Fibroblast of mammary gland (primary cell): ENCODE data around the gene KRTAP1-4.
"Not testable (repeated sequence)": the region's sequence is repeated elsewhere in the genome, so short reads cannot be mapped to it uniquely, and the experiment has no call there.

Experiments used
- DNase-seq: peaks from one replicate; pipeline ENCODE4 v3.0.0-alpha.2; 2010; ENCODE audit warnings: low read depth
- H3K4me3 ChIP-seq: 2 replicates; pipeline ENCODE4 v1.5.1; 2011; ENCODE audit warnings: low read depth, mild to moderate bottlenecking, low read length, moderate library complexity; ENCODE audit not compliant: control insufficient read depth
- CTCF ChIP-seq: conservative IDR thresholded peaks from 2 replicates; pipeline ENCODE4 v1.5.1; 2011; ENCODE audit warnings: low read depth, low read length, inconsistent platforms; ENCODE audit not compliant: control insufficient read depth, insufficient read depth

KRTAP1-4 gene

GRCh38 chr17:41058741-41059140 lies 28.7 kb upstream of the KRTAP1-4 start:
- DNase-seq, result peak; percentile 15
- no peak for TF ChIP-seq CTCF
- no peak overlapping the region for H3K4me3 ChIP-seq

- TF ChIP-seq CTCF, result no peak
Observed at GRCh38 chr17:41057547-41057946, 27.6 kb upstream of the KRTAP1-4 start.

DNA sequence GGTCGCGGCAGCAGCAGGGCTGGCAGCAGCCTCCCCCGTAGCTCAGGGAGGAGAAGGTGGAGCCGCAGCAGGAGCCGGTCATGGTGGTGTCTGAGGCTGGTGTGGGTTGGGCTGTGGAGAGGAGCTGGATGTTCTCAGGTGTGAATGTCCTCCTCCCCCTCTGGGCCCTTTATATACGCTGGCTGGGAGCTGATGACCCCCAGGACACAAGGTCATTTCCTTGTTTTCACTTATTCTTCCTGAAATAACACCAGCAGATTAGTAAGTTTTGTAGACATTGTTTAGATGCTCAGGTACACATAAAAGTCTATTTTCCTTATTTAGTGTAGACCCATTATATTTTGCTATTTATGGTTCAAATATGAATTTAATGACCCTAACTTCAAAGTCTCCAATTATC lies 25.1 kb upstream of the KRTAP1-4 start, which contains the start of gene KRTAP2-2:
KRTAP2-2 (minus strand) TSS at position 101 of the 400 bp plus-strand sequence; CDS start at position 82, 19 bp downstream.
- DNase-seq, H3K4me3 ChIP-seq: not testable (repeated sequence)

More at GRCh38 chr17:41057547-41057946, 27.6 kb upstream of the KRTAP1-4 start:
- no peak overlapping the region for H3K4me3 ChIP-seq
- no peak for DNase-seq

GRCh38 chr17:41054556-41054955 lies 24.6 kb upstream of the KRTAP1-4 start:
- not testable (repeated sequence) for H3K4me3 ChIP-seq, DNase-seq

- no peak for TF ChIP-seq CTCF
- no peak for DNase-seq
- H3K4me3 ChIP-seq, result no peak overlapping the region
Observed at GRCh38 chr17:41054025-41054424, 24.0 kb upstream of the KRTAP1-4 start.

DNA sequence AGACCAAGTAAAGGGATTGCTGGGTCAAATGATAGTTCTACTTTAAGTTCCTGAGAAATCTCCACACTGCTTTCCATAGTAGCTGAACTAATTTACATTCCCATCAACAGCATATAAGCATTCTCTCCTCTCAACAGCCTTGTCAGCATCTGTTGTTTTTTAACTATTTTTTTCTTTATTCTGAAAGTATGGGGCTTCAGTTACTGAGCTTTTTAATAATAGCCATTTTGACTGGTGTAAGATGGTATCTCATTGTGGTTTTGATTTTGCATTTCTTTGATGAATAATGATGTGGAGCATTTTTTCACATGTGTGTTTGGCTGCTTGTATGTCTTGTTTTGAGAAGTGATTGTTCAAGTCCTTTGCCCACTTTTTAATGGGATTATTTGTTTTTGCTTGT lies 22.6 kb upstream of the KRTAP1-4 start:
- no peak for TF ChIP-seq CTCF
- DNase-seq, result peak; percentile 28
- H3K4me3 ChIP-seq, result no peak overlapping the region

- no peak overlapping the region for H3K4me3 ChIP-seq
- TF ChIP-seq CTCF, result no peak
- DNase-seq, result peak; percentile 60
Observed at GRCh38 chr17:41049110-41049509, 19.1 kb upstream of the KRTAP1-4 start.

- no peak overlapping the region for H3K4me3 ChIP-seq
- no peak for TF ChIP-seq CTCF
- no peak for DNase-seq
Observed at GRCh38 chr17:41048441-41048840, 18.4 kb upstream of the KRTAP1-4 start.

GRCh38 chr17:41046735-41047465 lies 16.9 kb upstream of the KRTAP1-4 start, which contains the start of gene KRTAP2-1:
KRTAP2-1 (minus strand) TSS chr17:41047316; CDS start chr17:41047267, 49 bp downstream.
- H3K4me3 ChIP-seq, result not testable (repeated sequence)

More at GRCh38 chr17:41046735-41047465, 16.9 kb upstream of the KRTAP1-4 start, which contains the start of gene KRTAP2-1:
- DNase-seq, result not testable (repeated sequence)
